RWPE2 (cell line): ENCODE results near the gene FGFRL1.

ENCODE experiments used
- ATAC-seq: fragments of 200-7000 bp; cut with Tn5 transposase; 3 replicates; pipeline ENCODE4 v1.9.1; 2021; ENCODE audit warnings: low read depth
- DNase-seq: peaks from one replicate; pipeline ENCODE4 v3.0.0-alpha.2; 2020; ENCODE audit warnings: low spot score
- H3K27ac ChIP-seq: fragments of 450-650 bp; 2 replicates; pipeline ENCODE4 v1.5.1; 2017; ENCODE audit warnings: mild to moderate bottlenecking; ENCODE audit not compliant: poor library complexity, severe bottlenecking
- H3K27me3 ChIP-seq: fragments of 250-450 bp; sonication (Bioruptor Pico); 2 replicates; pipeline ENCODE4 v1.5.1; 2021; ENCODE audit warnings: mild to moderate bottlenecking, moderate library complexity; ENCODE audit not compliant: insufficient read depth, poor library complexity, severe bottlenecking
- H3K36me3 ChIP-seq: fragments of 250-450 bp; sonication (Bioruptor Pico); 2 replicates; pipeline ENCODE4 v1.5.1; 2020; ENCODE audit warnings: low read depth, mild to moderate bottlenecking, moderate library complexity
- H3K4me1 ChIP-seq: fragments of 250-450 bp; sonication (Bioruptor Pico); 2 replicates; pipeline ENCODE4 v1.5.1; 2021; ENCODE audit warnings: mild to moderate bottlenecking, moderate library complexity; ENCODE audit not compliant: insufficient read depth, poor library complexity, severe bottlenecking
- H3K4me3 ChIP-seq: fragments of 250-450 bp; sonication (Bioruptor Pico); 2 replicates; pipeline ENCODE4 v1.5.1; 2021; ENCODE audit warnings: mild to moderate bottlenecking, moderate library complexity; ENCODE audit not compliant: severe bottlenecking
- H3K9me3 ChIP-seq: fragments of 250-450 bp; sonication (Bioruptor Pico); 2 replicates; pipeline ENCODE4 v1.5.1; 2021; ENCODE audit warnings: mild to moderate bottlenecking, moderate library complexity; ENCODE audit not compliant: severe bottlenecking
- TF ChIP-seq, protein P1 (sequence below): fragments of 450-650 bp; IDR thresholded peaks from one replicate; pipeline ENCODE4 v1.5.1; 2017; ENCODE audit warnings: mild to moderate bottlenecking, moderate library complexity; ENCODE audit not compliant: poor library complexity, severe bottlenecking

Gene FGFRL1

GRCh38 chr4:1019729-1020470 lies 8.5 kb downstream of the FGFRL1 start:
- TF ChIP-seq, protein P1, sequence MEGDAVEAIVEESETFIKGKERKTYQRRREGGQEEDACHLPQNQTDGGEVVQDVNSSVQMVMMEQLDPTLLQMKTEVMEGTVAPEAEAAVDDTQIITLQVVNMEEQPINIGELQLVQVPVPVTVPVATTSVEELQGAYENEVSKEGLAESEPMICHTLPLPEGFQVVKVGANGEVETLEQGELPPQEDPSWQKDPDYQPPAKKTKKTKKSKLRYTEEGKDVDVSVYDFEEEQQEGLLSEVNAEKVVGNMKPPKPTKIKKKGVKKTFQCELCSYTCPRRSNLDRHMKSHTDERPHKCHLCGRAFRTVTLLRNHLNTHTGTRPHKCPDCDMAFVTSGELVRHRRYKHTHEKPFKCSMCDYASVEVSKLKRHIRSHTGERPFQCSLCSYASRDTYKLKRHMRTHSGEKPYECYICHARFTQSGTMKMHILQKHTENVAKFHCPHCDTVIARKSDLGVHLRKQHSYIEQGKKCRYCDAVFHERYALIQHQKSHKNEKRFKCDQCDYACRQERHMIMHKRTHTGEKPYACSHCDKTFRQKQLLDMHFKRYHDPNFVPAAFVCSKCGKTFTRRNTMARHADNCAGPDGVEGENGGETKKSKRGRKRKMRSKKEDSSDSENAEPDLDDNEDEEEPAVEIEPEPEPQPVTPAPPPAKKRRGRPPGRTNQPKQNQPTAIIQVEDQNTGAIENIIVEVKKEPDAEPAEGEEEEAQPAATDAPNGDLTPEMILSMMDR = no peak
- DNase-seq = no peak
- no peak overlapping the region for H3K4me3 ChIP-seq

GRCh38 chr4:1021386-1022050 lies 10.1 kb downstream of the FGFRL1 start:
- TF ChIP-seq, protein P1 = no peak
- Histone ChIP-seq H3K36me3 (0 out of 2 replicates have a peak, but pooled peaks cover 4% of the 10 kb centered on the region), H3K27ac (no peak overlapping the region), H3K4me1 (no peaks in the 10 kb centered on the region), H3K4me3 (no peak overlapping the region), H3K9me3 (no peaks in the 10 kb centered on the region), H3K27me3 (no peaks in the 10 kb centered on the region)
- no peak for DNase-seq
- no peak for ATAC-seq

More at GRCh38 chr4:1019729-1020470, 8.5 kb downstream of the FGFRL1 start:
- Histone ChIP-seq H3K27ac (no peak overlapping the region), H3K36me3 (no peaks in the 10 kb centered on the region), H3K4me1 (no peaks in the 10 kb centered on the region), H3K27me3 (no peaks in the 10 kb centered on the region), H3K9me3 (no peaks in the 10 kb centered on the region)
- ATAC-seq = no peak

DNA sequence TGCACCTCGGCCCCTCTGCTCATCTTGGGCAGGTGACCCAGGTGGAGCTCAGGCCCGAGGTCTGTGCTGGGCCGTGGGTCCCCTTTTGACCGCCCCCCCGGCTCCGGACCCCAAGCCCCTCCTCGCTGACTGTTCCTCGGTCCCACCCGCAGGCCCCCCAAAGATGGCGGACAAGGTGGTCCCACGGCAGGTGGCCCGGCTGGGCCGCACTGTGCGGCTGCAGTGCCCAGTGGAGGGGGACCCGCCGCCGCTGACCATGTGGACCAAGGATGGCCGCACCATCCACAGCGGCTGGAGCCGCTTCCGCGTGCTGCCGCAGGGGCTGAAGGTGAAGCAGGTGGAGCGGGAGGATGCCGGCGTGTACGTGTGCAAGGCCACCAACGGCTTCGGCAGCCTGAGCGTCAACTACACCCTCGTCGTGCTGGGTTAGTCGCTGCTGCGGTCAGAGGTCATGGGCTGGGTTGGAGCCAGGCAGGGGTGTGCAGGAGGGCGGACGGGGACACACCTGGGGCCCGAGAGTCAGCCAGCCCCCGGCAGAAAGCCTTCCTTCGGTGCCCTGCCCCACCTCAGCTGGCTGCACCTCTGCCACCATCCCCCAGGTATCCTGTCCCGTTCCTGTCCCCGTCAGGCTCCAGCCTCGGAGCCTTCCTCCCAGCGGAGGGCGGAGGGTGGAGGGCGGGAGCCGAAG lies 10.8 kb downstream of the FGFRL1 start:
- DNase-seq = no peak

DNA sequence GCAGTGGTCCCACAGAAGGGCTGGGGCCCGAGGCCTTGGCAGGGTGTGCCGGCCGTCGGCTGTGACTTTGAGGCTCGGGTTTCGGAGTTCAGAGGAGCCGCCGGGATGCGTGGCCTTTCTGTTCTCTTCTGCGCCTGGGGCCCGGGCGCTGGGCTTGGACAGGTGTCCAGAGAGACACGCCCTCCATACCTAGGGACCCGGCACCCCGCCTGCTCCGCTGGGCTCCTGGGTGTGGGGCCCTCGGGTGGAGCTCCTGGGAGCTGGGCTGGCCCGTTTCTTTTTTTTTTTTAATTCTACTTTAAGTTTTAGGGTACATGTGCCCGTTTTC lies 11.3 kb downstream of the FGFRL1 start:
- H3K4me3 ChIP-seq = no peak overlapping the region
- H3K27me3 ChIP-seq = no peaks in the 10 kb centered on the region
- H3K36me3 ChIP-seq = 0 out of 2 replicates have a peak, but pooled peaks cover 4% of the 10 kb centered on the region
- H3K27ac ChIP-seq = no peak overlapping the region
- TF ChIP-seq, protein P1 = no peak
- ATAC-seq (no peak), DNase-seq (no peak)
- H3K4me1 ChIP-seq = no peaks in the 10 kb centered on the region
- no peaks in the 10 kb centered on the region for H3K9me3 ChIP-seq

More for the DNA sequence above, 10.8 kb downstream of the FGFRL1 start:
- no peak overlapping the region for H3K27ac ChIP-seq
- no peak overlapping the region for H3K4me3 ChIP-seq
- H3K9me3 ChIP-seq = no peaks in the 10 kb centered on the region
- ATAC-seq = no peak
- TF ChIP-seq, protein P1 = no peak
- H3K27me3 ChIP-seq = no peaks in the 10 kb centered on the region
- H3K4me1 ChIP-seq = no peaks in the 10 kb centered on the region
- H3K36me3 ChIP-seq = 0 out of 2 replicates have a peak, but pooled peaks cover 4% of the 10 kb centered on the region
